Stimulated activated CD4-positive, alpha-beta T cell treated with anti-CD3 and anti-CD28 coated beads, Interleukin-4, amount 100 ng/mL, for 24 hours (primary cell): ENCODE results near the gene F11.
"Not testable (repeated sequence)": the region's sequence is repeated elsewhere in the genome, so short reads cannot be mapped to it uniquely, and the experiment has no call there.

Experiments used
- DNase-seq: peaks from one replicate; pipeline ENCODE4 v3.0.0-alpha.2; 2020

F11 gene

GRCh38 chr4:186304216-186304615, 38.2 kb downstream of the F11 start:
- DNase-seq, result no peak

GRCh38 chr4:186304866-186305505, 39.0 kb downstream of the F11 start:
- DNase-seq, result no peak

GRCh38 chr4:186307497-186307896, 41.5 kb downstream of the F11 start:
- no peak for DNase-seq

- DNase-seq, result no peak
These were observed 41.9 kb downstream of the F11 start for GRCh38 chr4:186307916-186308315.

- no peak for DNase-seq
These were observed 52.5 kb downstream of the F11 start for GRCh38 chr4:186318481-186318880.

- DNase-seq, result not testable (repeated sequence)
These were observed 58.7 kb downstream of the F11 start for GRCh38 chr4:186324660-186325059.

GRCh38 chr4:186326391-186326790, 60.4 kb downstream of the F11 start:
- DNase-seq, result no peak

GRCh38 chr4:186329372-186329771, 63.4 kb downstream of the F11 start:
- no peak for DNase-seq

GRCh38 chr4:186330368-186330767, 64.4 kb downstream of the F11 start:
- DNase-seq, result no peak

- no peak for DNase-seq
These were observed 69.8 kb downstream of the F11 start for GRCh38 chr4:186335793-186336192.
